ENCODE results near the gene F8A3. TPM values are rescaled to one million over a fixed set of nuclear protein-coding genes. Genes with fewer than 3 reads are reported as not detected.
"Not testable (repeated sequence)": the region's sequence is repeated elsewhere in the genome, so short reads cannot be mapped to it uniquely, and the experiment has no call there.

Gene F8A3
- total and polyA plus RNA-seq, 2 donors (not counting 1 experiment from before 2014, with no cell fraction given) = 1.2 to 14.8 TPM

GRCh38 chrX:155457761-155458447, 516 bp downstream of the F8A3 start:
- H3K4me1 ChIP-seq (ENCODE audit: control insufficient read depth in 2 of 2, insufficient read depth in 2 of 2, low read length in 2 of 2); H3K4me3 ChIP-seq (ENCODE audit: control extremely low read depth in 1 of 5, extremely low read depth in 1 of 5, insufficient read depth in 1 of 5, low read depth in 2 of 5, low read length in 4 of 5); H3K27me3 Mint-ChIP-seq; H4K20me1 ChIP-seq (ENCODE audit: control insufficient read depth, insufficient read depth, low read length, poor library complexity, severe bottlenecking); H3K27ac Mint-ChIP-seq; intact Hi-C loops (cut with micrococcal nuclease); POLR2A ChIA-PET; H3K9ac ChIP-seq (ENCODE audit: low read length); H3K27ac ChIP-seq (ENCODE audit: low read length in 2 of 2); H3K79me2 ChIP-seq (ENCODE audit: control insufficient read depth, insufficient read depth, low read length); H3K36me3 ChIP-seq (replicated peaks in 1 of 2; ENCODE audit: control extremely low read depth in 1 of 2, control insufficient read depth in 1 of 2, extremely low read depth in 1 of 2, insufficient read depth in 2 of 2, low read length in 1 of 2); H3K4me2 ChIP-seq (replicated peaks; ENCODE audit: low read depth, low read length, poor library complexity, severe bottlenecking); DNase-seq; H2AFZ ChIP-seq (ENCODE audit: insufficient read depth, low read depth, low read length, poor library complexity, severe bottlenecking); CTCF ChIA-PET; H3K27me3 ChIP-seq (replicated peaks in 1 of 4; ENCODE audit: control extremely low read depth in 1 of 4, control insufficient read depth in 3 of 4, insufficient read depth in 4 of 4, low read length in 3 of 4); H3K4me1 Mint-ChIP-seq; H3K9me3 ChIP-seq (ENCODE audit: control extremely low read depth in 1 of 3, control insufficient read depth in 2 of 3, insufficient read depth in 1 of 3, low read length in 2 of 3); H3K9me3 Mint-ChIP-seq (ENCODE audit: insufficient read depth); H3K4me3 Mint-ChIP-seq: not testable (repeated sequence)
- peak; percentile 64 for ATAC-seq (ENCODE audit: low read depth)
- no CpG with 5 or more reads among the region's 97 CpGs for WGBS (ENCODE audit: insufficient coverage)

DNA sequence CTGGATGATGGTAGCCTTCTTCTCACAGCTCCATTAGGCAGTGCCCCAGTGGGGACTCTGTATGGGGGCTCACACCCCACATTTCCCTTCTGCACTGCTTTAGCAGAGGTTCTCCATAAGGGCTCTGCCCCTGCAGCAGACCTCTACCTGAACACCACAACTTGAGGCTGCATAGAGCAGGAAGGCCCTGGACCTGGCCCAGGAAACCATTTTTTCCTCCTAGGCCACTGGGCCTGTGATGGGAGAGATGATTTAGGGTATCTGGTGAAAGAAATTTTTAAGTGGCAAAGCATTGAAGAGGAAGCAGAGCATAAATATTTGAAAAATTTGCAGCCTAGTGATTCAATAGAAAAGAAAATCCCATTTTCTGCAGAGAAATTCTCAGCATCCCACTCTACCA, 17.3 kb downstream of the F8A3 start:
- Histone ChIP-seq H3K27ac (ENCODE audit: low read length in 2 of 2) (no peak overlapping the region), H3K4me2 (replicated peaks; ENCODE audit: low read depth, low read length, poor library complexity, severe bottlenecking) (no peak overlapping the region), H3K36me3 (replicated peaks in 1 of 2; ENCODE audit: control extremely low read depth in 1 of 2, control insufficient read depth in 1 of 2, extremely low read depth in 1 of 2, insufficient read depth in 2 of 2, low read length in 1 of 2) (no peaks in the 10 kb centered on the region), H3K27me3 (replicated peaks in 1 of 4; ENCODE audit: control extremely low read depth in 1 of 4, control insufficient read depth in 3 of 4, insufficient read depth in 4 of 4, low read length in 3 of 4) (no peaks in the 10 kb centered on the region), H3K9ac (ENCODE audit: low read length) (no peak overlapping the region), H3K4me3 (ENCODE audit: control extremely low read depth in 1 of 5, extremely low read depth in 1 of 5, insufficient read depth in 1 of 5, low read depth in 2 of 5, low read length in 4 of 5) (no peak overlapping the region), H3K79me2 (ENCODE audit: control insufficient read depth, insufficient read depth, low read length) (peaks cover 6% of the 10 kb centered on the region), H3K4me1 (ENCODE audit: control insufficient read depth in 2 of 2, insufficient read depth in 2 of 2, low read length in 2 of 2) (no peaks in the 10 kb centered on the region), H3K9me3 (ENCODE audit: control extremely low read depth in 1 of 3, control insufficient read depth in 2 of 3, insufficient read depth in 1 of 3, low read length in 2 of 3) (peaks cover 0 to 15% (median 4%) of the 10 kb centered on the region in 3 donors), H4K20me1 (ENCODE audit: control insufficient read depth, insufficient read depth, low read length, poor library complexity, severe bottlenecking) (no peaks in the 10 kb centered on the region), H2AFZ (ENCODE audit: insufficient read depth, low read depth, low read length, poor library complexity, severe bottlenecking) (no peak overlapping the region)
- DNase-seq = no peak
- TF ChIP-seq, protein P1, sequence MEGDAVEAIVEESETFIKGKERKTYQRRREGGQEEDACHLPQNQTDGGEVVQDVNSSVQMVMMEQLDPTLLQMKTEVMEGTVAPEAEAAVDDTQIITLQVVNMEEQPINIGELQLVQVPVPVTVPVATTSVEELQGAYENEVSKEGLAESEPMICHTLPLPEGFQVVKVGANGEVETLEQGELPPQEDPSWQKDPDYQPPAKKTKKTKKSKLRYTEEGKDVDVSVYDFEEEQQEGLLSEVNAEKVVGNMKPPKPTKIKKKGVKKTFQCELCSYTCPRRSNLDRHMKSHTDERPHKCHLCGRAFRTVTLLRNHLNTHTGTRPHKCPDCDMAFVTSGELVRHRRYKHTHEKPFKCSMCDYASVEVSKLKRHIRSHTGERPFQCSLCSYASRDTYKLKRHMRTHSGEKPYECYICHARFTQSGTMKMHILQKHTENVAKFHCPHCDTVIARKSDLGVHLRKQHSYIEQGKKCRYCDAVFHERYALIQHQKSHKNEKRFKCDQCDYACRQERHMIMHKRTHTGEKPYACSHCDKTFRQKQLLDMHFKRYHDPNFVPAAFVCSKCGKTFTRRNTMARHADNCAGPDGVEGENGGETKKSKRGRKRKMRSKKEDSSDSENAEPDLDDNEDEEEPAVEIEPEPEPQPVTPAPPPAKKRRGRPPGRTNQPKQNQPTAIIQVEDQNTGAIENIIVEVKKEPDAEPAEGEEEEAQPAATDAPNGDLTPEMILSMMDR (IDR thresholded peaks at IDR 0.05) = no peak
- no peak for TF ChIP-seq EZH2 (IDR thresholded peaks at IDR 0.05; ENCODE audit: borderline replicate concordance, insufficient read depth, low read depth, low read length, poor library complexity, severe bottlenecking)
- no peaks in the 10 kb centered on the region for H3K4me1 Mint-ChIP-seq
- H3K27ac Mint-ChIP-seq = no peak overlapping the region
- intact Hi-C loops (cut with micrococcal nuclease) = no loop called here
- CTCF ChIA-PET = no interaction called here
- no peak for ATAC-seq (ENCODE audit: low read depth)
- POLR2A ChIA-PET = no interaction called here
- H3K9me3 Mint-ChIP-seq (ENCODE audit: insufficient read depth) = no peaks in the 10 kb centered on the region
- no peaks in the 10 kb centered on the region for H3K27me3 Mint-ChIP-seq
- no peak overlapping the region for H3K4me3 Mint-ChIP-seq

All from B cell (primary cell).